Hypothalamus (tissue), 51 donors: ENCODE measurements around the gene AMBP.

Experiments
- DNase-seq, 51 donors: peaks; one replicate each; lab custom pipeline; 2025; lab: John Stamatoyannopoulos, UW

The AMBP gene

DNA sequence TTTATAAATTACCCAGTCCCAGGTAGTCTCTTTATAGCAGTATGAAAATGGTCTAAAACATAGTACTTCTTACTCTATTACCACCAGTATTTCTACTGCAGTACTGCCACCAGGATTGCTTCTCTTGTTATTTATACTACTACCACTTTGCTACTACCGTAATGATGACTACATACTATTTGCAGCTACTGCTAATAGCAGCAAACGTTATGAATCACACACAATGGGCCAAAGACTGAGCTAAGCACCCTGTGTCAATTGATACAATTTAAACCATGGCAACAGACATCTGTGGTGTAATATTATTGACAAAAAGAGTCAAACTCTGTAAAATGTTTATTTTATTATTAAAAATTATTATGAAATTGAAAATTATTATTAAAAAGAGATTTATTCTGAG lies 36.3 kb upstream of the AMBP start:
- no peak for DNase-seq

DNA sequence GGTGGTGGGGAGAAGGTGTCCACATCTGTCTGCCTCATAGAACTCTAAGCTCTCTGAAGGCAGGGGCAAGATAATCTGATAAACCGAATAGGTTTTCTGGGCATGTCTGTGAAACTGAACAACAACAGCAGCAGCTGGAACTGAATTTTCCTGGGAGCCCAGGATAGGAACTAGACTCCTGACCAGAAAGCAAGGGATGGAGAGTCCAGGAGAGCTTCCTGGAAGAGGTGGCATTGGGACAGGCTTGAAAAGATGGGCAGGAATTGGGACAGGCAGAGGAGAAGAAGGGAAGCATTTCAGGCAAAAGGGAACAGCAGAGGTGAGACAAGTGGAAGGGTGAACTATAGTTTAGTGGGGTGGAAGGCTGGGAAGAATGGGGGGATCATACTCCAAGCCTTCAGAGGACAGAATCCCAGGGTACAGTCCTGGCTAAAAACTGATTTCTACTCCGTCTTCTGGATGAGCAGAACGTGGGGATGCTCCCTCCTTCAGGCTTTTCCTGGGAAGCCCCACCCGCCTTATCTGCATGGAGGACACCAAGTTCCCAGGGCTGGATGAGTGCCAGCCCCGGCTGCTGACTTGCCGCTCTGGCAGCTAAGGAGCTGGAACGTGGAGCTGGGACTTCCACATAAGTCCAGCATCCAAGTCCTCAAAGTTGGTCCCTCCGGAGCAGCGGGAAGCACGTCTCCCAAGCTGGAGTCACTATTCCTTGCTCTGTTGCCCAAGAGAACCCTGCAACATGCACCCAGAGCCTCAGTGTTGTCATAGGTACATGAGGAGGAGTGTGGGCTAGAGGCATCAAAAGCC lies 34.9 kb upstream of the AMBP start:
- DNase-seq: peak in 7 of 51 donors; percentile 7 to 25 (median 16)

DNA sequence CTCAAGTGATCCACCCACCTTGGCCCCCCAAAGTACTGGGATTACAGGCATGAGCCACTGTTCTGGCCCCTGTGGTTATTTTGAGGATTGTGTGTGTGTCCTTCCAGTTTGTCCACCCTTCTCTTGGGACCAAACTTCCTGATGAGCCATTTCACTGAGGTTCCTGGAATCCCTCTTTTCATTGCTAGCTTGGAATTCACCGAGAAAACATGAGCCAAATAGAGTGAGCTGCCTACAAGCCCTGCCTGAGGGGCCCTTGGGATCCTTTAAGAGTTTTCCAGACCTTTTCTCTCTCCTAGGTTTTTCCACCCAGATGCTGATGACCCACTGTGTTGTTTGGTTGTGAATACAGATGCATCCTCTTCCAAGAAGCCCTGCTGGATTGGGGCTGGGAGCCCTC lies 34.2 kb upstream of the AMBP start:
- no peak for DNase-seq

DNA sequence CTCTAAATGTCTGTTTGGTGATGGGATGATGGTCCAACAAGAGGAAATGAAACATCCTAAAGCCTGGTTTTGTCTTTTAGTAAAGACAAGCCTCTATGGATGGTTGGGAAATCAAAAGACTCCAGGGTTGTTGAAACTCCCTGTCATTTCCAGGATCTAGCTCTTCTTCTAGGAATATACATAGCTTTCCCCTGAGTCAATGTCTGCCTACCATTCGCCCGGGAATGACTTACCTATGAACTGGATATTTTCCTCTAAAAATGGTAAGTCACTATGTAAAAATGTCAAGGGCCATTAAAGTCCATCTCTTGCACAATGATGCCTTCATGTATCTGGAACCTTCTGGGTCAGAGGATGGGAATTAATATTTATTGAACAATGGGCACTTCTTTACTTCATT lies 32.1 kb upstream of the AMBP start:
- no peak for DNase-seq

DNA sequence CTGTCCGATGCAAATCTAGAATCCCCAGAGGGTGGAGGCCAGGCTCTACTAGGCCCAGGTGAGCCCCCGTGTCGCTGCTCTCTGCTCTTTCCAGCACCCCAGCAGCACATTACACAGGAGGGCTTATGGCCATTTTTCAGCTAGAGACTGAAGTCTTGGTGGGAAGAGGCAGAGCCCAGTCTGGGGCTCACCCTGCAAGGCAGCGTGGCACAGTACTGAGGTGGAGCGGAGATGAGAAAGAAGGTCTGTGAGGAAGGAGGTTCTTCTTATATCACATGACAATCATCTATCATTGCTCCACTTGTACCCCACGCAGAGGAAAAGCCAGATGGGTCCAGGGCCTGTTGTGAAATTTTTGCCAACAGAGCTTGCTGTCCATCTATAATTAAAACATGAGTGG lies 31.0 kb upstream of the AMBP start:
- DNase-seq: no peak

DNA sequence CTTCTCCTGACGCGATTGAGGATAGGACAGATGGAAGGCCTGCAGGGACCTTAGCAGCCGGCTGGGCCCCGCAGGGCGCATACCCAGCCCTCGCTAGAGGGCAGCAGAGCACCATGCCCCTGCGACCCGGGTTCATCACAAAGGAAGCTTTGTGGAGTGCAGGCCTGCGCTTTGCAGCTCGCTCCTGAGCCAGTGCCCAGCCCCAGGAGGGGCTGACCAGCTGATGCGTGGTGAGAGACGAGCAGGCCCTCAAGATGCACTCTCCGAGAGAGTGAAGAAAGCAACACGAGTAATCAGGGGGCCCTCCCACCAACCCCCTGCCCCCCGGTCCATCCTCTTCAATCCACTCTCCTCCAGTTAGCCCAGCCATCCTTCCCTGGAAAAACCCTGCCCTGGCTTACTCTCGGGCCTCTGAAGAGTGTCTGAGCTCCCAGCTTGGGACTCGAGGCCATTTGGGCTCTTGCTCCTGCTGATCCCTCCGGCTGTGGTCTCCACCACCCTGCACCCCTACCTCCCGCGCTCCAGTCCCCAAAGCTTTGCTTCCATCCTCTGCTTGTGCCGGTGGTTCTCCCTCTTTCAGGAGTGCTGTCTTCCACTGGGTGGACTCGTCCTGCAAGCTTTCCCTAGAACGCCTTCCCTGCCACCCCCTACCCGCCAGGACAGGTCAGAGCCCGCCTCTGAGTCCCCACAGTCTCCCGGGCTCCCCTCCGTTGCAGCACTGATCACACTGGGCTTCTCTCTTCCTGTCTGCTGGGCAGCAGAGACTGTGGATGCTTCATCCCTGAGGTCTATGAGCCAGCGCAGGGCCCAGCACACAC lies 30.1 kb upstream of the AMBP start:
- DNase-seq: peak in 48 of 51 donors; percentile 23 to 90 (median 71)

DNA sequence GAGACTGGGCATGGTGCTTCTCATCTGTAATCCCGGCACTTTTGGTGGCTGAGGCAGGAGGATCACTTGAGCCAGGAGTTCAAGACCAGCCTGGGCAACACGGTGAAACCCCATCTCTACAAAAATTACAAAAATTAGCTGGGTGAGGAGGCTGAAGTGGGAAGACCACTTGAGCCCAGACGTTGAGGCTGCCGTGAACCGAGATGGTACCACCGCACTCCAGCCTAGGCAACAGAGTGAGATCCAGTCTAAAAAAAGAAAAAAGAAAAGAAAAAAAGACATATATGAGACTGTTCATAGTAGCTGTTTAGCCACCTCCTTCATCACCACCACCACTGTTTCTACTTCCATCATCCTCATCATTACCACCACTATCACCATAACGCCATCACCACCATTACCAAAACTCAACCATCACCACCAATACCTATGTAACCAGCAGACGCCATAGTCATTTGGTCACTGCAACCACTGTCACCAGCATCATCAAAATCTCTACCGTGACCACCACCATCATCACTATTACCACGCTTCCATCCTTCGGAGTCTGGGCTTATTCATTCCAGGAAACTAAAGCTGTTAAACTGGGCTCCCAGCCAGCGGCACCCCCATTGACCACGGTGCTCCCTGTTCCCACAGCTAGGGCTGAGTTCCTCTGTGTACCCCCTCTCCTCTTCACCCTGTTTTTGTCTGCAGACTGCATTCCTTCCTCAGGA lies 29.3 kb upstream of the AMBP start:
- DNase-seq: no peak

DNA sequence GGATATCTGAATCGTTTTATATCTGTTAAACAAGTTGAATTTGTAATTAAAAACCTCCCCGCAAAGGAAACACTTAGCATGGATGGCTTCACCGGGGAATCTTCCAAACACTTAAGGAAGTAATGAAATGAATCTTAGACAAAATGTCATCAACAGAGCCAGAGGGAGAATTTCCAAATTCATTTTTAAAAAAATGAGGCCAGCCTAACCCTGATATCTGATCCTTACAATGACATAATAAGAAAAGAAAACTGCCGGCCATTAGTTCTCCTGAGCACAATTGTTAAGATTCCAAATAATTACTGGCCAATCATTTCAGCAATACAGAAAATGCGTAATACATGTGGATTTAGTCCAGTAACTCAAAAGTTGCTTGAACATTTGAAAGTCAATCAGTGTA lies 27.1 kb upstream of the AMBP start:
- no peak for DNase-seq

DNA sequence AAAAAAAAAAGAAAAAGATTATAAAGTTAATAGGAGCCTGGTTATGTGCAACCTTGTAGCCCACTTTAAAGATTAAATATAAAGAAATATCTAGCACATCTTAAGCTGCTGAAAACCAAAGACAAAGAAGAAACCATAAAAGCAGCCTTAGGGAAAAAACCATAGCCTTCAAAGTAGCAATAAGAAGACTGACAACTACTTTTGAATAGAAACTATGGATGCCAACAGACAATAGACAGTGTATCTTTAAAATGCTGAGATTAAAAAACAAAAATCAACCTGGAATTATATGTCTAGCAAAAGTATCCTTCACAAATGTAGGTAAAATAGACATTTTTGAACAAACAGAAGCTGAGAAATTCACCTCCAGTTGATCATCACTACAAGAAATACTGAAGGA lies 24.4 kb upstream of the AMBP start:
- DNase-seq: no peak

DNA sequence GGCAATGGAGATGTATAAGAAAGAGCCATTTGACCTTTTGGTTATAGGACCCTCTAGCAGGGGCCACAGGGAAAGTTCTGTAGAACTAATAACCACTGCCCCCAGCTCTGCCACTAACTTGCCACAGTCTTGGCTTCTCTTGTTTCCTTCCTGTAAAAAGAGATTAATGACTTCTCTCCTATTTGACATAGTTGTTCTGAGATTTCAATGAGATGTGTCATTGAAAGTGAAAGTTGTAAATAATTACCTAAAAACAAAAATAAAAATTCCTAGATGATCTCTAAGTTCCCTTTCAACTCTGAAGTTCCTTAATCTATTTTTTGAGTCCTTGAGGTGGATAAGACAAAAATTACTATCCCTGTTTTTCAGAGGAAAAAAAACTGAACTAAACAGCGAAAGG lies 22.4 kb upstream of the AMBP start:
- no peak for DNase-seq

DNA sequence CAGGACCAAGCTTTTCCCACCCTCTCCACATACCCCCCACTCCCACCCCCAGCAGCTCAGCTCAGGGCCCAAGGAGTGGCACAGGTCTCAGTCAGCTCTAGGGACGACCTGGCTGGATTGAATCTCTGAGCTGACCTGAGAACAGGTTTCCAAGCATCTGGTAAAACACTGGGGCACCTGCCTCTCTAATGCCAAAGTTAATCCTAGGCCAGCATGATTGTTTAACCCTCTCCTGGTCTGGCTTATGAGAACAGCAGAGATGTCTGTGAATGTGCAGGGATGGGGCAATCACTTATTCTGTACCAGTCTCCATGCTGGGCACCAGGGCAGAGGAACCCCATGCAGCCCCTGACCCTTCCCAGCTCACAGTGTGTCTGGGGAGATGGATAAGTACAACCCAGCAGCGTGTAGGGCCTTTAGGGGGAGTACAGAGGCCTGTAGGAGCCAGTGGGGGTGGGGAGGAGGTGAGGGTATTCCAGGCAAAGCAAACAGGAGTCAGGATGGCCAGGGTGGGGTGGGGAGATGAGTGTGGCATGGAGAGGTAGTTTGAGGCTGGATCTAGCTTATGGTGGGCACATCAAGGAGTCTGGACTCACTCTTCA lies 21.7 kb upstream of the AMBP start:
- DNase-seq: no peak

DNA sequence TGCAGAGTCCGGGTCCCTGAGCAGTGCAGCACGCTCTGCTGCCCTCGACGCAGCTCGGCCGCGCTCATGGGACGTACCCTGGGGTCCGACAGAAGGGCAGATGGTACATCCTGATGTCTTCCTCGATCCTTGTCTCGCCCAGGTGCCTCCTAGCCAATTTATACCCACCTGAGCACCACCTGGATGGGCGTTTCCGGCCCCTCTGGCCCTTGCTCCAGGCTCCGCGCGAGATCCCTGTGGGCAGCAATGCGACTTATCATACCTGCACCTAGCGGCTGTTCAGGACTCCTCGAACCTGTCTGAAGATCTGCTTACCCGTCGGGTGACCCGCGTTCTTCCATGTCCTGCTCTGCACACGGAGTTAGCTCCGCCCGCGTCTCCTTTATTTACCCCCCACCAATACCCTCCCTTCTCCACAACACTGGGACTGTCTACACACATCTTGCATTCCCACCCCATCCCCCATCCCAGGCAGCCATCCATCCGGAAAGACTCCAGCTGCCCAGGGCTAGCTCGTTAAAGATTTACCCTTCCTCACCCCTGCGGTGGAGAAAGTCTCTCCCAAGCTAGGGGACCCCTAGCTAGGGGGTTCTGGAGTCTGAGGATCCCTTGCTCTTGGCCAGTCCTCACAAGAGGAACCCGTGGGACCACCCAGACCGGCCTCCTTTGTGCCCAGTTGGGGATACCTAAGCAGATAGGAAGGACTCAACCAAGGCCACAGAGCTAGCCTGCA lies 21.0 kb upstream of the AMBP start, which contains the start of gene KIF12:
Gene KIF12, minus strand, starts transcription at position 357 of the 733 bp plus-strand sequence. Its CDS starts 16 bp downstream, at position 341.
- DNase-seq: no peak

DNA sequence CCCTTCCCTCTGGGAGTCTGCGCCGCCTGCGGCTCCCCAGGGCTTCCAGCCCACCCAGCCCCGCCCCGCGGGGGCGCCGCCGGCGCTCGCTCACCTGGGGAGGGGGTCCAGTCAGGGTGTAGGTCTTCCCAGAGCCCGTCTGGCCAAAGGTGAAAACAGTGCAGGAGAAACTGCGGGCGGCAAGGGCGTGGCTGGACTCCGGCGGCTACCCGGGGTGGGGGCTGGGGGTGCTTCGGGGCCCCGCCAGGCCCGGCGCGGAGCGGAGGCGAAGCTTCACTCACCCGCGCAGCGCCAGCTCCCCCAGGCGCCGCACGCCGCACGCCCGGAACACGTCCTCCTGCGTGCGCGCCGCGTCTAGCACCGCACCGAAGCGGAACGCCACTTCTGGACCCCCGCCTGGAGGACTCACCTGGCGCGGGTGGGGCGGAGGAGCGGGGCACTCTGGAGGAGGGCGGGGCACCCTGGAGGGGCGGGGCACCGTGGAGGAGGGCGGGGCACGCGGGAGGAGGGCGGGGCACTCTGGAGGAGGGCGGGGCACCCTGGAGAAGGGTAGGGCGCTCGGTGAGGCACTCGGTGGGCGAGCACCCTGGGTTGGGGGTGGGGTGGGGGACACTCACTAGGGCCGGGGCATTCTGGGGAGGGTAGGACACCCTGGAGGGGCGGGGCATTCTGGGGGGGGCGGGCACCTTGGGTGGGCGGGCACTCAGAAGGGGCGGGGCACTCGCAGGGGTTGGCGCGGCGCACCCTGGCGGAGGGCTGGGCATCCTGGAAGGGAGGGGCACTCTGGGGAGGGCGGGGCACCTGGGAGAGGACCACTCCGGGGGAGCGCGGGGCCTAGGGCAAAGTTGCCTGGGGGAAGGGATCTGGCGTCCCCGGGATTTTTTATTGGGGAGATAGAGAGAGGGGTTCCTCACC lies 20.2 kb upstream of the AMBP start:
- DNase-seq: peak in 4 of 51 donors; percentile 14 to 40 (median 22)

DNA sequence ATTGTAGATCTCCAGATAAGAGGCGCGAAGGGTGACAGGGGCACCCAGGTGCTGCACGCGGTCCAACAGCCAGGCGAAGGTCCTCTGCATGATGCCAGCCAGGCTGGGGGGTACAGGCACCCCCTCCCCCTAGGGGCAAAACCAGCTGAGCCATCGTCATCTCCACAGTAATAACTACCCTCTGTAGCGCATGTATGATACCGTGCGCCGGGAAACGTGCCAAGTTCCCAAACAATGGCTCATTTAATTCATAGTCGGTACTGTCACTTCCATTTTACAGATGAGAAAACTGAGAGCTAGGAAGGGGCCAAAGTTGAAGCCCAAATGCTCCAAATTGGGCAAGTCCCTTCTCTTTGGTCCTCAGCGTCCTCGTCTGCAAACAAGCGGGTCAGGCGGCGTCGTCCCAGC lies 19.5 kb upstream of the AMBP start:
- DNase-seq: peak in 1 of 51 donors; percentile 17

DNA sequence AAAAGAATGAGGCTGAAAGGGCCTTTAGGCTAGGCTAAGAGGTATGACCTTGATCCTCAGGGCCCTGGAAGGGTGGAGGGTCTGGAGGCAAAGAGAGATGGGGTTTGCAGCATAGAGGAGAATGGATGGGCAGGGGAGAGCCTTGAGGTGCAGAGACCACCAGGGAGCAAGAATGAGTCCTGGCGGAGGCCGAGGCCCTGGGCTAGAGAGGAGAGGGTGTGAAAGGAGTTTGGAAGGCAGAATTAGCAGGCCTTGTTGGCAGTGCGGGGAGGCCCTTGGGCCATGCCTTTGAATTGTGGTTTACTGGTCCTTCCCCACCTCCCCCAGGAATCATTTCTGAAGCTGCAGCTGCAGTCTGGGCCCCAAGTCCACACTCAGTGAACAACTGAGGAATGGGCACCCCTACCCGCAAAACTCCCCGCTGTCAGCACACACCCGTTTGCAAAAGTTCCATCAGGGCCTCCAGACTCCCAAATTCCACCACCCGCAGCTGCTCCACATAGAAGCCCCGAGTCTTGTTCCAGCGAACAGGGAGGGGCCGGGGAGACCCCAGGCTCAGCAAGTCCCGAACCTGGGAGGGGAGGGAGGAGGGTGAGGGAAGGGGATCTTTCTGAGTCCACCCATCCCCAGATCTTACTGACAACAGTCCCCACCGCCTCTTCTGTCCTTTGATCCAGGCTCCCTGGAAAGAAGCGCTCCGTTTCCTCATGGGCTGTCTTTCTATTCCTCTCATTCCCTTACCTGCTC lies 18.9 kb upstream of the AMBP start:
- DNase-seq: no peak

DNA sequence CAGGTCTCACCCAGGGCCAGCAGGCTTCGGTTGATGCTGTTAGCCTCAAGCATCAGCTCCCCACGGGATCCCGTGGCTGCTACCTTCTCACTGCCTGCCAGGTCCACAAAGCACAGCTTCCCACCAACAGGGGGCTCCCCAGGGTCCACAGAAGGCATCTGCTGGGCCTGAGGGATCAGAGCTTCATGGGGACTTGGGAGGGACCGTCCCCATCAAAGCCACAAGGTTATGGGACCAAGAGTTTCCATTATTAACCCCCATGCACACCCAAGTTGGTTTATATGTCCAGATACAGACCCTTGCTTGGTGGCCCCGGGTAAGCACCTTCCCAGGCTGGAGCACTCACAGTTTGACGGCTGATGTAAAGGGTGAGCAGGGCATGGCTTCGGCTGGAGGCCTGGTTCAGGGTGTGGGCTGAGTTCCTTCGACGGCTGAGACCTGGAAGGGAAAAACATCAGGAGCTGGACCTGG lies 18.0 kb upstream of the AMBP start:
- DNase-seq: no peak

DNA sequence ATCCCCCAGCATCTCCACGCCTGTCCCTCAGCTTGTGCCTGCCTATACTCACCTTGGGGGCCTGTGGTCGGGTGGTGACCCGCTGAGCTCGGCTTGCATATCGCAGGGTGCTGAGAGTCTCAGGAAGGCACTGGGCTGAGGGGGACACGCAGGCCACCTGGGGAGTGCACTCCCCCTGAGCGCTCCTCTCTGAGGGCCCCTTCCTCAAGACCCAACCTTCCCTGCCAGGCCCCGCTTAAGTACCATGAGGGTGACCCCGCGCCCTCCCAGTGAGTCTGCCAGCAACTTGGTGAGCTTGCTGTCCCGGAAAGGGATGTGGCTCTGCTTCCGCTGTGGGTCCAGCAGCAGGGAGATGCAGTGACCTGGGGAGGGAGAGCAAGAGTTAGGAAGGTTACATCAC lies 16.9 kb upstream of the AMBP start:
- no peak for DNase-seq
